GM12891 (cell line): ENCODE data around the gene SPA17.

Experiments used
- PAX5 ChIP-seq: IDR thresholded peaks from 2 replicates; pipeline ENCODE4 v1.6.1; 2011; ENCODE audit warnings: low read length, moderate library complexity, mild to moderate bottlenecking; ENCODE audit not compliant: insufficient read depth, severe bottlenecking
- POLR2A ChIP-seq: IDR thresholded peaks from 2 replicates; pipeline ENCODE4 v1.6.1; 2011; ENCODE audit warnings: low read depth, low read length, control low read depth
- POLR2AphosphoS5 ChIP-seq: IDR thresholded peaks from 2 replicates; pipeline ENCODE4 v1.6.1; 2011; ENCODE audit warnings: low read depth, low read length, control low read depth
- TAF1 ChIP-seq: IDR thresholded peaks from 2 replicates; pipeline ENCODE4 v1.6.1; 2011; ENCODE audit warnings: low read depth, low read length, control low read depth

DNA sequence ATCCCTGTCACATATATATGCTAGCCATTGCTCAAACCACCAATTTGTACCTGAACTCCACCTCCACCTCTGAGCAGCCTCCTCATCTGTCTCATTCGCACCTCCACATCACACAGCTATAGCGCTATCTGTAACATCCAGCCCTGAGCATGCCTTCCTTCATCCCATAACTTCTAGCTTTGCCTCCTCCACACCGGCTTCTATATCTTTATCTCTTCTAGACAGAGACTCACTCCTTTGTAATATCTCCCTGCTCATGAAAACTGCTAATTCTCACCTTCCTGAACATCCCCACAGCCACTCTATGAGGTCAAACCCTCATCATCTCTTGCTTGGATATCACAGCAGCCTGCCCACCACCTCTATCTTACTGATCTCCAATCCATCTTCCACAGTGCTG, 6.1 kb upstream of the SPA17 start:
- TF ChIP-seq TAF1, result no peak
- TF ChIP-seq POLR2A, result no peak
- TF ChIP-seq POLR2AphosphoS5, result no peak
- TF ChIP-seq PAX5, result no peak
